ENCODE measurements around the gene PLCB3.

Gene PLCB3

DNA sequence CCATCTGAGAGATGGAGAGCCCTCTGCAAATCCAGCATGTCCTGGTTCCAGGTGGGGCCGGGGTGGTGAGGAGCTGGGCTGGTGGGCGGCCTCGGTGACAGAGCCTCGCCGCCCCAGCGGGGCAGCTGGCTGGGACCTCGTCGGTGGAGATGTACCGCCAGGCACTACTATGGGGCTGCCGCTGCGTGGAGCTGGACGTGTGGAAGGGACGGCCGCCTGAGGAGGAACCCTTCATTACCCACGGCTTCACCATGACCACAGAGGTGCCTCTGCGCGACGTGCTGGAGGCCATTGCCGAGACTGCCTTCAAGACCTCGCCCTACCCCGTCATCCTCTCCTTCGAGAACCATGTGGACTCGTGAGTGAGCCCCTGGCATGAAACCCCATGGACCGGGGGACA, 7.0 kb downstream of the PLCB3 start:
- DNase-seq (ENCODE audit: low read depth): no peak
- TF ChIP-seq, protein P1, sequence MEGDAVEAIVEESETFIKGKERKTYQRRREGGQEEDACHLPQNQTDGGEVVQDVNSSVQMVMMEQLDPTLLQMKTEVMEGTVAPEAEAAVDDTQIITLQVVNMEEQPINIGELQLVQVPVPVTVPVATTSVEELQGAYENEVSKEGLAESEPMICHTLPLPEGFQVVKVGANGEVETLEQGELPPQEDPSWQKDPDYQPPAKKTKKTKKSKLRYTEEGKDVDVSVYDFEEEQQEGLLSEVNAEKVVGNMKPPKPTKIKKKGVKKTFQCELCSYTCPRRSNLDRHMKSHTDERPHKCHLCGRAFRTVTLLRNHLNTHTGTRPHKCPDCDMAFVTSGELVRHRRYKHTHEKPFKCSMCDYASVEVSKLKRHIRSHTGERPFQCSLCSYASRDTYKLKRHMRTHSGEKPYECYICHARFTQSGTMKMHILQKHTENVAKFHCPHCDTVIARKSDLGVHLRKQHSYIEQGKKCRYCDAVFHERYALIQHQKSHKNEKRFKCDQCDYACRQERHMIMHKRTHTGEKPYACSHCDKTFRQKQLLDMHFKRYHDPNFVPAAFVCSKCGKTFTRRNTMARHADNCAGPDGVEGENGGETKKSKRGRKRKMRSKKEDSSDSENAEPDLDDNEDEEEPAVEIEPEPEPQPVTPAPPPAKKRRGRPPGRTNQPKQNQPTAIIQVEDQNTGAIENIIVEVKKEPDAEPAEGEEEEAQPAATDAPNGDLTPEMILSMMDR (IDR thresholded peaks at IDR 0.05; ENCODE audit: low read length, missing control alignments): no peak
- H3K4me3 ChIP-seq (replicated peaks; ENCODE audit: low read depth, low read length): no peak overlapping the region

DNA sequence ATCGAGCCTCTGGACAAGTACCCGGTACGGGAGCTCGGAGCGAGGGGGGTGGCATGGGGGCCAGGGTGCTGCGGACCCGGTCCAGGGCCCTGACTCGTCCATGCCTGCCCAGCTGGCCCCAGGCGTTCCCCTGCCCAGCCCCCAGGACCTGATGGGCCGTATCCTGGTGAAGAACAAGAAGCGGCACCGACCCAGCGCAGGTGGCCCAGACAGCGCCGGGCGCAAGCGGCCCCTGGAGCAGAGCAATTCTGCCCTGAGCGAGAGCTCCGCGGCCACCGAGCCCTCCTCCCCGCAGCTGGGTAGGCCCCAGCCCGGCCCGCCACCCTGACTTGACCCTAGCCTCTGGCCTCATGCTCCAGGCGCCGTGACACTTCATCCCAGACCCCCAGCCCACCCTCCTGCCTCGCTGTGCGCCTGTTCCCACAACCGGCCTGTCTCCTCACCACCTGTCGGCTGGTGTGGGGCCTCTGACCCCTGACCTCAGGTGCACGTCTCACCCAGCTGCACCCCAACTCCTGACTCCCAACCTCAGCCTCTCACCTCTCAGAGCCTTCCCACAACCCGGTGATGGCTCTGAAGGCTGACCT, 7.7 kb downstream of the PLCB3 start:
- no peak for DNase-seq (ENCODE audit: low read depth)
- TF ChIP-seq, protein P1 (IDR thresholded peaks at IDR 0.05; ENCODE audit: low read length, missing control alignments): no peak
- H3K4me3 ChIP-seq (replicated peaks; ENCODE audit: low read depth, low read length): no peak overlapping the region

DNA sequence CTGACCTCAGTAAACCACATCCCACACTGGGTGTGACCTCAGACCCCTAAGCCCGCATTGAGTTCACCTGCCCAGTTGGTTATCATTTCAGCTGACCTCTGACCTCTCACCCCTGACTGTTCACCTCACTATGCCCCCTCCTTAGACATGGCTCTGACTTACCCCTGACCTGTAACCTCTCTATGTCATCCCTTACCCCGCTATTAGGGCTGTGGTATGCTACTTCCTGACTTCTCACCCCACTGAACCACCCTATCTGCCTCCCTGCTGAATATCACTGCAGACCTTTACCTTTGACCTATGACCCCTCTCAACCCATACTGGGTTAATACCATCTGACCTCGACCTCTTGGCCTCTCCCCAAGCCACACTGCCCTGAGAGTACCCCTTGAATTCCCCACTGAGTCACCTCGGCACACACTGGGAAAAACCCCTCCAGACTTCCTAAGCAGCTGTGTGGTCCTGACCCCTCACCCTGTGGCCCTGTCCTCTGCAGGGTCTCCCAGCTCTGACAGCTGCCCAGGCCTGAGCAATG, 8.3 kb downstream of the PLCB3 start:
- TF ChIP-seq, protein P1 (IDR thresholded peaks at IDR 0.05; ENCODE audit: low read length, missing control alignments): no peak
- DNase-seq (ENCODE audit: low read depth): no peak
- H3K4me3 ChIP-seq (replicated peaks; ENCODE audit: low read depth, low read length): no peak overlapping the region

GRCh38 chr11:64260147-64260708, 8.9 kb downstream of the PLCB3 start:
- H3K4me3 ChIP-seq (replicated peaks; ENCODE audit: low read depth, low read length): no peak overlapping the region
- no peak for DNase-seq (ENCODE audit: low read depth)
- TF ChIP-seq, protein P1 (IDR thresholded peaks at IDR 0.05; ENCODE audit: low read length, missing control alignments): no peak

DNA sequence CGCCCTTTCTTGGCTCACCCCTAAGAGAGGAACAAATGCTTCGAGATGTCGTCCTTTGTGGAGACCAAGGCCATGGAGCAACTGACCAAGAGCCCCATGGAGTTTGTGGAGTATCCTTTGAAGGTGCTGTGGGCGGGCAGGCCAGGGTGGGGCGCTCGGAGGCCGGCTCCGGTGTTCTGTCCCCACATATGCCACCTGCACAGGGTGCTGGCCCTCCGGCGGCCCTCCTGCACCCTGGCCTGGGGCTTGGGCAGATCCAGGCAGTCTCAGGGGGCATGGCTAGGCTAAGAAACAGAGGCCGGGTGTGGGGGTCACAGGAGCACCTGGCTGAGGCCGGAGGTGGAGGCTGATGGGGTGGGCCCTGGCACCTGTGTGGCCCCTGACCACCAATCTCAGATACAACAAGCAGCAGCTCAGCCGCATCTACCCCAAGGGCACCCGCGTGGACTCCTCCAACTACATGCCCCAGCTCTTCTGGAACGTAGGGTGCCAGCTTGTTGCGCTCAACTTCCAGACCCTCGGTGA, 10.3 kb downstream of the PLCB3 start:
- H3K4me3 ChIP-seq (replicated peaks; ENCODE audit: low read depth, low read length): no peak overlapping the region
- TF ChIP-seq, protein P1 (IDR thresholded peaks at IDR 0.05; ENCODE audit: low read length, missing control alignments): no peak
- DNase-seq (ENCODE audit: low read depth): no peak

DNA sequence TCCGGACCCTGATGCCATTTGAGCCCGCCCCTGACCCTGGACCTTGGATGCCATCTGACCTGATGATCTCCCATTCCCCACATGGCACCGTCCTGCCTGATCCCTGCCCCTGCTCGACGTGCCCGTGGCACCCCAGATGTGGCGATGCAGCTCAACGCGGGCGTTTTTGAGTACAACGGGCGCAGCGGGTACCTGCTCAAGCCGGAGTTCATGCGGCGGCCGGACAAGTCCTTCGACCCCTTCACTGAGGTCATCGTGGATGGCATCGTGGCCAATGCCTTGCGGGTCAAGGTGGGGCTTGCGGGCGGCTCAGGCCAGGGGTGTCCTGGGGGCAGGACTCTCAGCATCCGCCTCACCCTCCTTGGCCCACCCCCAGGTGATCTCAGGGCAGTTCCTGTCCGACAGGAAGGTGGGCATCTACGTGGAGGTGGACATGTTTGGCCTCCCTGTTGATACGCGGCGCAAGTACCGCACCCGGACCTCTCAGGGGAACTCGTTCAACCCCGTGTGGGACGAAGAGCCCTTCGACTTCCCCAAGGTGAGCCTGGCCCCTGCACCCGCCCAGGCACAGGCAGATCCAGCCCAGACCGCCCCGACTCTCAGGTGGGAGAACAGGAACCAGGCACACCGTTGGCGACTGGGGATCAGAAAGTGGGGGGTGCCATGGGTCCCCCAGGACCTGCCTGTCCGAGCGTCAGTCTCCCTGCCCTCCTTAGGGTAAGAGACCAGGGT, 11.1 kb downstream of the PLCB3 start:
- H3K4me3 ChIP-seq (replicated peaks; ENCODE audit: low read depth, low read length): no peak overlapping the region

More for the DNA sequence above, 11.1 kb downstream of the PLCB3 start:
- TF ChIP-seq, protein P1 (IDR thresholded peaks at IDR 0.05; ENCODE audit: low read length, missing control alignments): no peak
- DNase-seq (ENCODE audit: low read depth): no peak
